SU-DHL-6 (cell line): ENCODE results near the gene TERB1.

Experiments
- H2AFZ ChIP-seq: fragments of 200-600 bp; sonication (generic); 2 replicates; pipeline ENCODE4 v1.6.1; 2014; ENCODE audit warnings: low read depth, mild to moderate bottlenecking, moderate library complexity, mixed read lengths, antibody characterized with exemption, low read length; ENCODE audit not compliant: severe bottlenecking
- H3F3A ChIP-seq: fragments of 200-600 bp; shearing (Covaris generic); 2 replicates; pipeline ENCODE4 v1.6.0; 2016; ENCODE audit warnings: antibody characterized with exemption, mild to moderate bottlenecking; ENCODE audit not compliant: insufficient read depth
- H3K27ac ChIP-seq: fragments of 200-600 bp; sonication (generic); 2 replicates; pipeline ENCODE4 v1.5.1; 2016; ENCODE audit warnings: low read depth, mild to moderate bottlenecking, low read length, moderate library complexity, mixed read lengths
- H3K27me3 ChIP-seq: fragments of 200-600 bp; sonication (generic), shearing (Covaris generic); 2 replicates; pipeline ENCODE4 v1.6.0; 2014; ENCODE audit warnings: mild to moderate bottlenecking, low read length
- H3K36me3 ChIP-seq: fragments of 200-600 bp; sonication (generic); 2 replicates; pipeline ENCODE4 v1.6.1; 2014; ENCODE audit warnings: mild to moderate bottlenecking, low read length, mixed read lengths
- H3K4me2 ChIP-seq: fragments of 300-600, 200-600 bp; shearing (Covaris generic), sonication (generic); 2 replicates; pipeline ENCODE4 v1.6.0; 2014; ENCODE audit warnings: low read length, low read depth, mild to moderate bottlenecking; ENCODE audit not compliant: poor library complexity, severe bottlenecking
- H3K4me3 ChIP-seq: fragments of 200-600 bp; sonication (generic); 2 replicates; pipeline ENCODE4 v1.5.1; 2014; ENCODE audit warnings: antibody characterized with exemption, low read length, mild to moderate bottlenecking, mixed read lengths; ENCODE audit not compliant: insufficient read depth, poor library complexity, severe bottlenecking
- H3K79me2 ChIP-seq: fragments of 200-600 bp; sonication (generic); 2 replicates; pipeline ENCODE4 v1.6.1; 2014; ENCODE audit warnings: mild to moderate bottlenecking, low read length, moderate library complexity; ENCODE audit not compliant: insufficient read depth
- H3K9ac ChIP-seq: fragments of 200-600 bp; sonication (generic); 2 replicates; pipeline ENCODE4 v1.7.0; 2014; ENCODE audit warnings: mild to moderate bottlenecking, low read length
- H3K9me2 ChIP-seq: fragments of 200-600 bp; sonication (generic); replicated peaks from 2 replicates; pipeline ENCODE4 v1.6.1; 2014; ENCODE audit warnings: low read length; ENCODE audit not compliant: insufficient read depth
- H3K9me3 ChIP-seq: fragments of 200-600 bp; sonication (generic); 2 replicates; pipeline ENCODE4 v1.6.1; 2014; ENCODE audit warnings: low read length, mixed read lengths; ENCODE audit not compliant: insufficient read depth
- H4K20me1 ChIP-seq: fragments of 200-600 bp; sonication (generic); 2 replicates; pipeline ENCODE4 v1.6.1; 2014; ENCODE audit warnings: low read depth, mild to moderate bottlenecking, antibody characterized with exemption, low read length, moderate library complexity, mixed read lengths
- EZH2phosphoT487 ChIP-seq: fragments of 200-600 bp; sonication (generic), shearing (Covaris generic); conservative IDR thresholded peaks from 2 replicates; pipeline ENCODE4 v1.6.1; 2018; ENCODE audit warnings: mild to moderate bottlenecking, antibody characterized with exemption, low read length, moderate library complexity, mixed read lengths
- TF ChIP-seq, protein P1 (sequence below): fragments of 200-600 bp; sonication (generic); IDR thresholded peaks from one replicate; pipeline ENCODE4 v1.5.1; 2017; ENCODE audit warnings: antibody characterized with exemption, mild to moderate bottlenecking, low read length, moderate library complexity; ENCODE audit not compliant: insufficient read depth, poor library complexity, severe bottlenecking

Gene TERB1

DNA sequence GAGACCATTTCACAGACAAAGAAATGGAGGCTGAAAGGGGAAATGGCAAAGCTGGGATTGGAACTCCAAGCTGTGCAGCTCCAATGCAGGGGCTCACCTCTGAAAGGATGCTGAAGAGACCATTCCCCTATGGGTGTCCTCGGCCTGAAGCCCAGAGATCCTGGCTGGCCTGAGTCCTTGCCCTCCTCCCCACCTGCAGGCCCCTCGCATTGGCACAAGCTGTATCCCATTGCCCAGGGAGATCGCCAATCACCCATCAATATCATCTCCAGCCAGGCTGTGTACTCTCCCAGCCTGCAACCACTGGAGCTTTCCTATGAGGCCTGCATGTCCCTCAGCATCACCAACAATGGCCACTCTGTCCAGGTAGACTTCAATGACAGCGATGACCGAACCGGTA is 45.4 kb upstream of the TERB1 start:
- Histone ChIP-seq H3K4me2 (no peak overlapping the region), H3K27ac (no peak overlapping the region), H3K79me2 (no peaks in the 10 kb centered on the region), H3K27me3 (no peaks in the 10 kb centered on the region), H2AFZ (no peak overlapping the region), H3K9ac (no peak overlapping the region), H3K9me2 (no peaks in the 10 kb centered on the region), H4K20me1 (no peaks in the 10 kb centered on the region), H3K36me3 (no peaks in the 10 kb centered on the region), H3K4me3 (no peak overlapping the region), H3K9me3 (no peaks in the 10 kb centered on the region), H3F3A (no peaks in the 10 kb centered on the region)
- no peak for TF ChIP-seq EZH2phosphoT487
- TF ChIP-seq, protein P1, sequence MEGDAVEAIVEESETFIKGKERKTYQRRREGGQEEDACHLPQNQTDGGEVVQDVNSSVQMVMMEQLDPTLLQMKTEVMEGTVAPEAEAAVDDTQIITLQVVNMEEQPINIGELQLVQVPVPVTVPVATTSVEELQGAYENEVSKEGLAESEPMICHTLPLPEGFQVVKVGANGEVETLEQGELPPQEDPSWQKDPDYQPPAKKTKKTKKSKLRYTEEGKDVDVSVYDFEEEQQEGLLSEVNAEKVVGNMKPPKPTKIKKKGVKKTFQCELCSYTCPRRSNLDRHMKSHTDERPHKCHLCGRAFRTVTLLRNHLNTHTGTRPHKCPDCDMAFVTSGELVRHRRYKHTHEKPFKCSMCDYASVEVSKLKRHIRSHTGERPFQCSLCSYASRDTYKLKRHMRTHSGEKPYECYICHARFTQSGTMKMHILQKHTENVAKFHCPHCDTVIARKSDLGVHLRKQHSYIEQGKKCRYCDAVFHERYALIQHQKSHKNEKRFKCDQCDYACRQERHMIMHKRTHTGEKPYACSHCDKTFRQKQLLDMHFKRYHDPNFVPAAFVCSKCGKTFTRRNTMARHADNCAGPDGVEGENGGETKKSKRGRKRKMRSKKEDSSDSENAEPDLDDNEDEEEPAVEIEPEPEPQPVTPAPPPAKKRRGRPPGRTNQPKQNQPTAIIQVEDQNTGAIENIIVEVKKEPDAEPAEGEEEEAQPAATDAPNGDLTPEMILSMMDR: no peak

DNA sequence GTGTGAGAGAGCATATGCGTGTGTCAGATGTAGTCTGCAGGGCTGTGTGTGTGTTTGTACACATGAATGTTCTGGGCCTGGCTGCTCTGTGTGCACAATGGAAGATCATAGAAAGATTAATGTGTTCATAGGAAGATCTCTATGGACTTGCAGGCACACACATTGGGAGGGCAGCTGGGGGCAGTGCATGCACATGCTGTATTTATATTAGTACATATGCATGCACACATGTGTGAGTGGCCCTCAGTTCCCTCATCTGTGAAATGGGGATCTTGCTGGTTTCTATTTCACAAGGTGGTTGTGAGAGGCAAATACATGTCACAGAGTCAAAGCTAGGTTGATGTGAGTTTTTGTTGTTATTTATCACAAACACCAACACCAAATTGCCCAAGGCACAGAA is 44.9 kb upstream of the TERB1 start:
- H4K20me1 ChIP-seq: no peaks in the 10 kb centered on the region
- no peaks in the 10 kb centered on the region for H3K9me2 ChIP-seq
- H3K9me3 ChIP-seq: no peaks in the 10 kb centered on the region
- no peak overlapping the region for H2AFZ ChIP-seq
- no peak for TF ChIP-seq EZH2phosphoT487
- TF ChIP-seq, protein P1: no peak
- no peak overlapping the region for H3K4me2 ChIP-seq
- H3K9ac ChIP-seq: no peak overlapping the region
- no peaks in the 10 kb centered on the region for H3F3A ChIP-seq
- no peaks in the 10 kb centered on the region for H3K36me3 ChIP-seq
- H3K27ac ChIP-seq: no peak overlapping the region
- H3K4me3 ChIP-seq: no peak overlapping the region
- no peaks in the 10 kb centered on the region for H3K27me3 ChIP-seq
- H3K79me2 ChIP-seq: no peaks in the 10 kb centered on the region

DNA sequence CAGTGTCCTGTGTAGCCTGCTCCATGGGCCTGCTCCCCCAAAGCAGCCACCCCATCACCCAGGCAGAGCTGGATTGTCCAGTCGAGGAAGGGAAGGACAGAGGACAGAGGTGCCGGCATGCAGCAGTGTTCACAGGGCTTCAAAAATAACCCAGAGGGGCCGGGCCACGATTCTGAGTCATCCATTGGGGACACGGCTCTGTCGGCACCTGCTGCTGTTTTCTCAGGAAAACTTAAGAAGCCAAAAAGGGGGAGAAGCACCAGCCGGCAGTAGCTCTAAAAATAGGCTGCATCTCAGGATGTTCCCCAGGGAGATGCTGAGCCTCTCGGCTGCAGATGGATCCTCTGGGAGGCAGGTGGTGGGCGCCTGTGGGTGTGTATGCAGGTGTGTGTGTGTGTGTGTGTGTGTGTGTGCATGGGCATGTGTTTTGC is 44.4 kb upstream of the TERB1 start:
- Histone ChIP-seq H3F3A (no peaks in the 10 kb centered on the region), H3K4me3 (no peak overlapping the region), H2AFZ (no peak overlapping the region), H3K9me3 (no peaks in the 10 kb centered on the region), H3K27ac (no peak overlapping the region), H3K36me3 (no peaks in the 10 kb centered on the region), H3K9me2 (no peaks in the 10 kb centered on the region), H3K79me2 (no peaks in the 10 kb centered on the region), H3K27me3 (no peaks in the 10 kb centered on the region), H3K4me2 (no peak overlapping the region), H3K9ac (no peak overlapping the region), H4K20me1 (no peaks in the 10 kb centered on the region)
- TF ChIP-seq, protein P1: no peak
- TF ChIP-seq EZH2phosphoT487: no peak

DNA sequence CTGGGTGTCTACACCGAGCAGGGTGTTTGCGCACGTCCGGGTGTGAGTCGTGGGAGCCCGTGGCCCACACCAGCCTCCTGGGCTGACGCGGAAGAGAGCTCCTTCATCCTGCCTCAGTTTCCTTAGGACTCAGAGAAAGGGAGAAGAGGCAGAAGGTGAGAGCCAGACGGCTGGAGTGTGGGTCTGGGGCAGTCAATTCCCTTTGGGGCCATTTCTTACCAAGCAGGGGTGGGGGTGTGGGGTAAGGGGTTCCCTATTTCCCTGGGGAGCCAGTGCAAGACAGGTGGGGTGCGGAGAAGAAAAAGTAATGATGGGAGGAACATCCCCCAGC is 43.7 kb upstream of the TERB1 start:
- Histone ChIP-seq H3K27me3 (no peaks in the 10 kb centered on the region), H3K79me2 (no peaks in the 10 kb centered on the region), H3K9ac (no peak overlapping the region), H3F3A (no peaks in the 10 kb centered on the region), H3K27ac (no peak overlapping the region), H3K9me3 (no peaks in the 10 kb centered on the region), H2AFZ (no peak overlapping the region), H3K36me3 (no peaks in the 10 kb centered on the region), H3K4me3 (no peak overlapping the region), H3K4me2 (no peak overlapping the region), H4K20me1 (no peaks in the 10 kb centered on the region), H3K9me2 (no peaks in the 10 kb centered on the region)
- TF ChIP-seq, protein P1: no peak
- no peak for TF ChIP-seq EZH2phosphoT487
